HepG2 (cell line): Measurements from ENCODE around the gene NCBP2L. TPM values are rescaled to one million over a fixed set of nuclear protein-coding genes. Genes with fewer than 3 reads are reported as not detected.

Experiments used
- ATAC-seq: fragments of 200-7000 bp; cut with Tn5 transposase; 3 replicates; pipeline ENCODE4 v1.9.1; 2020; ENCODE audit warnings: mild to moderate bottlenecking, moderate library complexity
- BruUV-seq: library from RNA; stranded (reverse); fragments of 400-500 nt; replicated peaks from 2 replicates; lab custom pipeline; 2021; lab: Mats Ljungman, UMichigan
- CTCF ChIA-PET: fragments of 300-600 bp; formaldehyde crosslinking; extraction: SDS; loops from one replicate; lab custom pipeline; 2021; ENCODE audit warnings: low total read pairs, inconsistent platforms, low intra/inter-chr PET ratio; lab: Yijun Ruan, JAX
- POLR2A ChIA-PET: fragments of 350-600 bp; sonication (Branson Sonifier 250); formaldehyde crosslinking; loops from one replicate; lab custom pipeline; 2020; ENCODE audit warnings: antibody characterized with exemption, inconsistent platforms; lab: Yijun Ruan, JAX
- DNase-seq: peaks from one replicate; pipeline ENCODE4 v3.0.0-alpha.2; 2015; ENCODE audit warnings: low spot score
- FAIRE-seq: peaks from 3 replicates; lab custom pipeline; 2011; peaks lifted over from hg19 to GRCh38; lab: Jason Lieb, UNC
- H2AFZ ChIP-seq: one replicate; pipeline ENCODE4 v1.6.1; 2011; ENCODE audit warnings: low read length, inconsistent platforms
- H3K27ac ChIP-seq: fragments of 300-600 bp; 3 replicates; pipeline ENCODE4 v1.8.0; 2011; ENCODE audit warnings: mixed run types, mild to moderate bottlenecking, mixed read lengths, low read length, inconsistent platforms; ENCODE audit not compliant: insufficient read depth; ENCODE audit errors: extremely low read length
- H3K27me3 ChIP-seq, 2 experiments: fragments of 200-600 bp in 1 of 2; 2 replicates in 1 of 2; 3 replicates in 1 of 2; pipeline versions ENCODE4 v1.6.0 to v1.8.0; 2011; ENCODE audit warnings: low read length in 2 of 2, mild to moderate bottlenecking in 2 of 2, moderate library complexity in 2 of 2, inconsistent platforms in 1 of 2; ENCODE audit not compliant: insufficient read depth in 2 of 2, control insufficient read depth in 1 of 2
- H3K36me3 ChIP-seq, 2 experiments: fragments of 200-600 bp in 1 of 2; replicated peaks in 1 of 2; 2 replicates in 1 of 2; 3 replicates in 1 of 2; pipeline versions ENCODE4 v1.5.1 to v1.8.0; 2011; ENCODE audit warnings: low read length in 2 of 2, inconsistent platforms in 1 of 2; ENCODE audit not compliant: insufficient read depth in 2 of 2, control insufficient read depth in 1 of 2
- H3K4me1 ChIP-seq: 2 replicates; pipeline ENCODE4 v1.5.1; 2012; ENCODE audit warnings: low read length, inconsistent platforms; ENCODE audit not compliant: insufficient read depth
- H3K4me2 ChIP-seq: 2 replicates; pipeline ENCODE4 v1.6.0; 2011; ENCODE audit warnings: low read depth, low read length, inconsistent platforms
- H3K4me3 ChIP-seq, 3 experiments: fragments of 200-600 bp in 1 of 3; sonication (generic), shearing (Covaris generic) in 1 of 3; replicated peaks in 1 of 3; 2 replicates each; pipeline ENCODE4 v1.5.1; 2011 to 2016; ENCODE audit warnings: low read length in 3 of 3, inconsistent platforms in 2 of 3, low read depth in 2 of 3, mild to moderate bottlenecking in 2 of 3, control low read depth in 1 of 3, mixed read lengths in 1 of 3; ENCODE audit not compliant: insufficient read depth in 1 of 3
- H3K79me2 ChIP-seq: one replicate; pipeline ENCODE4 v1.6.1; 2011; ENCODE audit warnings: low read length, inconsistent platforms; ENCODE audit not compliant: insufficient read depth
- H3K9ac ChIP-seq: 2 replicates; pipeline ENCODE4 v1.6.0; 2011; ENCODE audit warnings: mild to moderate bottlenecking, low read depth, low read length, inconsistent platforms; ENCODE audit not compliant: insufficient read depth
- H3K9me3 ChIP-seq: 2 replicates; pipeline ENCODE4 v1.5.1; 2012; ENCODE audit warnings: mild to moderate bottlenecking, low read length
- H4K20me1 ChIP-seq: 2 replicates; pipeline ENCODE4 v1.6.0; 2011; ENCODE audit warnings: inconsistent platforms, mild to moderate bottlenecking, low read length, moderate library complexity; ENCODE audit not compliant: insufficient read depth
- AGO1 ChIP-seq: fragments of 200-400 bp; formaldehyde crosslinking; IDR thresholded peaks from 2 replicates; pipeline ENCODE4 v1.6.1; 2017; ENCODE audit warnings: mild to moderate bottlenecking, low read depth, low read length, moderate library complexity; ENCODE audit not compliant: poor library complexity, severe bottlenecking
- MXD1 ChIP-seq: sonication (generic); formaldehyde crosslinking; IDR thresholded peaks from 2 replicates; pipeline ENCODE4 v1.4.0; 2020; ENCODE audit warnings: mild to moderate bottlenecking, missing genetic modification reagents
- SMC3 ChIP-seq: IDR thresholded peaks from 2 replicates; pipeline ENCODE4 v1.6.1; 2011; ENCODE audit warnings: low read length, improper control_type of control experiment
- WGBS: methylation state at CpG from one replicate; pipeline ENCODE4 v1.1.6; 2017; ENCODE audit warnings: low lambda C conversion rate; 5-methylcytosine and 5-hydroxymethylcytosine counted together
- in situ Hi-C: cut with HindIII; loops from 2 replicates; pipeline ENCODE4 v1.10.0; 2017; ENCODE audit warnings: low pct_unique_long_range_greater_than_20kb; ENCODE audit not compliant: extremely low pct_ligation_motif_present
- intact Hi-C: fragments of 100-400 bp; cut with micrococcal nuclease; formaldehyde crosslinking; loops from one replicate; pipeline ENCODE4 v1.10.0; 2022; ENCODE audit not compliant: unreplicated experiment
- polyA plus RNA-seq, 8 experiments: library from polyadenylated mRNA; depleted of rRNA in 3 of 8; stranded (reverse) in 7 of 8; unstranded in 1 of 8; fragments of >200 nt; fragmentation: Illumina TruSeq in 4 of 8; extraction: Trizol in 4 of 8; gene quantifications; 2 replicates each; pipeline versions ENCODE4 v1.2.1 to v1.2.3, GENCODE V29; 2011 to 2016; ENCODE audit warnings: low read depth in 4 of 8, missing spikeins in 1 of 8, mixed read lengths in 1 of 8; ENCODE audit not compliant: insufficient read depth in 1 of 8
- total RNA-seq, 5 experiments: library from RNA; depleted of rRNA; stranded (reverse); fragments of >200 nt; fragmentation: Illumina TruSeq; extraction: Trizol; gene quantifications; 2 replicates each; pipeline ENCODE4 v1.2.3, GENCODE V29; 2016; ENCODE audit warnings: low read depth in 1 of 5
- TF ChIP-seq, protein P1 (sequence below): sonication (generic); formaldehyde crosslinking; IDR thresholded peaks from 2 replicates; pipeline ENCODE4 v1.8.1; 2023; ENCODE audit warnings: mild to moderate bottlenecking, inconsistent platforms, moderate library complexity, missing genetic modification reagents, borderline replicate concordance

The NCBP2L gene
- total and polyA plus RNA-seq, 2 of the 13 experiments (the other 11 are each of a cell fraction or from before 2014, with no cell fraction given): not detected

GRCh38 chrX:107758231-107758766 is 19.2 kb upstream of the NCBP2L start:
- no peaks in the 10 kb centered on the region for H3K79me2 ChIP-seq
- H2AFZ ChIP-seq: no peak overlapping the region
- TF ChIP-seq, protein P1, sequence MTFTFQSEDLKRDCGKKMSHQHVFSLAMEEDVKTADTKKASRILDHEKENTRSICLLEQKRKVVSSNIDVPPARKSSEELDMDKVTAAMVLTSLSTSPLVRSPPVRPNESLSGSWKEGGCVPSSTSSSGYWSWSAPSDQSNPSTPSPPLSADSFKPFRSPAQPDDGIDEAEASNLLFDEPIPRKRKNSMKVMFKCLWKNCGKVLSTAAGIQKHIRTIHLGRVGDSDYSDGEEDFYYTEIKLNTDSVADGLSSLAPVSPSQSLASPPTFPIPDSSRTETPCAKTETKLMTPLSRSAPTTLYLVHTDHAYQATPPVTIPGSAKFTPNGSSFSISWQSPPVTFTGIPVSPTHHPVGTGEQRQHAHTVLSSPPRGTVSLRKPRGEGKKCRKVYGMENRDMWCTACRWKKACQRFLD: no peak
- H3K9me3 ChIP-seq: no peaks in the 10 kb centered on the region
- H3K4me3 ChIP-seq: no peak overlapping the region
- H3K27ac ChIP-seq: no peak overlapping the region
- H3K4me2 ChIP-seq: no peak overlapping the region
- no TSS peak for BruUV-seq
- WGBS: 17% methylated on average over 3 of the region's 5 CpGs
- CTCF ChIA-PET: no interaction called here
- H3K36me3 ChIP-seq: no peaks in the 10 kb centered on the region
- H3K27me3 ChIP-seq: no peaks in the 10 kb centered on the region
- DNase-seq (no peak), FAIRE-seq (no peak), ATAC-seq (no peak)
- intact Hi-C loops (no loop called here), in situ Hi-C loops (no loop called here)
- no peaks in the 10 kb centered on the region for H3K4me1 ChIP-seq
- POLR2A ChIA-PET: no interaction called here
- no peaks in the 10 kb centered on the region for H4K20me1 ChIP-seq
- no peak overlapping the region for H3K9ac ChIP-seq

- Histone ChIP-seq H3K4me2 (no peak overlapping the region), H3K79me2 (no peaks in the 10 kb centered on the region), H3K27ac (no peak overlapping the region), H3K4me3 (no peak overlapping the region), H2AFZ (no peak overlapping the region), H3K36me3 (no peaks in the 10 kb centered on the region), H3K27me3 (no peaks in the 10 kb centered on the region), H3K4me1 (no peaks in the 10 kb centered on the region), H3K9me3 (no peaks in the 10 kb centered on the region), H4K20me1 (no peaks in the 10 kb centered on the region), H3K9ac (no peak overlapping the region)
- WGBS: 10% methylated on average over 2 of the region's 5 CpGs
- TF ChIP-seq SMC3 (no peak), MXD1 (CRISPR knock-in tag) (no peak), AGO1 (no peak)
- CTCF ChIA-PET: no interaction called here
- FAIRE-seq (no peak), DNase-seq (no peak), ATAC-seq (no peak)
- no TSS peak for BruUV-seq
- in situ Hi-C loops: no loop called here
- intact Hi-C loops: no loop called here
- POLR2A ChIA-PET: no interaction called here
These were observed 17.0 kb upstream of the NCBP2L start for GRCh38 chrX:107760304-107761077.
